K562 (cell line): Measurements from ENCODE around the gene DIAPH3. TPM values are rescaled to one million over a fixed set of nuclear protein-coding genes. Genes with fewer than 3 reads are reported as not detected.

ENCODE experiments used
- ATAC-seq: fragments of 200-7000 bp; cut with Tn5 transposase; 3 replicates; pipeline ENCODE4 v1.9.1; 2020; ENCODE audit warnings: moderate library complexity
- BruUV-seq: library from RNA; stranded (reverse); fragments of 400-500 nt; replicated peaks from 2 replicates; lab custom pipeline; 2021; lab: Mats Ljungman, UMichigan
- CTCF ChIA-PET: fragments of 300-600 bp; formaldehyde crosslinking; extraction: SDS; loops from one replicate; lab custom pipeline; 2021; ENCODE audit warnings: low intra/inter-chr PET ratio; lab: Yijun Ruan, JAX
- POLR2A ChIA-PET: fragments of 300-600, 350-650 bp; sonication (Branson Sonifier 250); formaldehyde crosslinking; extraction: SDS; loops from one replicate; lab custom pipeline; 2021; ENCODE audit warnings: antibody characterized with exemption, inconsistent platforms; lab: Yijun Ruan, JAX
- DNase-seq, 4 experiments: peaks; one replicate each; pipeline versions ENCODE4 v3.0.0 to v3.0.0-alpha.2; 2011 to 2018; ENCODE audit warnings: low spot score in 3 of 4, mixed read lengths in 3 of 4; ENCODE audit errors: extremely low read depth in 1 of 4
- FAIRE-seq: peaks from 2 replicates; lab custom pipeline; 2011; peaks lifted over from hg19 to GRCh38; lab: Jason Lieb, UNC
- H2AFZ ChIP-seq: 2 replicates; pipeline ENCODE4 v1.6.0; 2011; ENCODE audit warnings: low read depth, low read length, control low read depth, inconsistent platforms
- H3K27ac ChIP-seq: fragments of 200-600 bp; 3 replicates; pipeline ENCODE4 v1.8.0; 2011; ENCODE audit warnings: low read depth, mild to moderate bottlenecking, control low read depth, inconsistent platforms, low read length, moderate library complexity, mixed read lengths; ENCODE audit errors: extremely low read depth
- H3K27me3 ChIP-seq, 2 experiments: fragments of 300-600 bp in 1 of 2; 2 replicates in 1 of 2; 3 replicates in 1 of 2; pipeline versions ENCODE4 v1.6.0 to v1.8.0; 2011; ENCODE audit warnings: inconsistent platforms in 2 of 2, low read length in 2 of 2, mild to moderate bottlenecking in 1 of 2, mixed read lengths in 1 of 2, moderate library complexity in 1 of 2; ENCODE audit not compliant: control insufficient read depth in 2 of 2, insufficient read depth in 2 of 2
- H3K36me3 ChIP-seq: fragments of 300-600 bp; 3 replicates; pipeline ENCODE4 v1.8.0; 2011; ENCODE audit warnings: mild to moderate bottlenecking, low read length, inconsistent platforms; ENCODE audit not compliant: control insufficient read depth, insufficient read depth
- H3K4me1 ChIP-seq, 2 experiments: fragments of 200-600 bp in 1 of 2; replicated peaks in 1 of 2; 2 replicates in 1 of 2; 3 replicates in 1 of 2; pipeline versions ENCODE4 v1.5.1 to v1.8.0; 2011; ENCODE audit warnings: inconsistent platforms in 2 of 2, low read length in 2 of 2, mild to moderate bottlenecking in 1 of 2, mixed read lengths in 1 of 2, moderate library complexity in 1 of 2; ENCODE audit not compliant: control insufficient read depth in 2 of 2, insufficient read depth in 2 of 2
- H3K4me2 ChIP-seq: 2 replicates; pipeline ENCODE4 v1.6.1; 2011; ENCODE audit warnings: low read length, control low read depth, inconsistent platforms, mixed read lengths; ENCODE audit not compliant: insufficient read depth
- H3K4me3 ChIP-seq: fragments of 200-600 bp; sonication (generic), shearing (Covaris generic); 2 replicates; pipeline ENCODE4 v1.5.1; 2016; ENCODE audit warnings: control low read depth, inconsistent platforms
- H3K79me2 ChIP-seq: fragments of 200-600 bp; 3 replicates; pipeline ENCODE4 v1.8.0; 2011; ENCODE audit warnings: low read length, inconsistent platforms; ENCODE audit not compliant: control insufficient read depth, insufficient read depth
- H3K9ac ChIP-seq, 2 experiments: 2 replicates each; pipeline versions ENCODE4 v1.6.0 to v1.6.1; 2011; ENCODE audit warnings: low read depth in 2 of 2, low read length in 2 of 2, control low read depth in 1 of 2, inconsistent platforms in 1 of 2, mild to moderate bottlenecking in 1 of 2, mixed read lengths in 1 of 2; ENCODE audit not compliant: insufficient read depth in 1 of 2
- H3K9me1 ChIP-seq: one replicate; pipeline ENCODE4 v1.6.0; 2011; ENCODE audit warnings: inconsistent platforms, mild to moderate bottlenecking, low read length, moderate library complexity; ENCODE audit not compliant: control insufficient read depth, insufficient read depth
- H3K9me3 ChIP-seq: replicated peaks from 2 replicates; pipeline ENCODE4 v1.5.1; 2011; ENCODE audit warnings: low read depth, low read length, inconsistent platforms; ENCODE audit not compliant: control insufficient read depth, insufficient read depth
- H4K20me1 ChIP-seq: replicated peaks from 2 replicates; pipeline ENCODE4 v1.6.1; 2011; ENCODE audit warnings: low read length, inconsistent platforms, mixed read lengths; ENCODE audit not compliant: control insufficient read depth, insufficient read depth
- MAFF ChIP-seq: IDR thresholded peaks from 2 replicates; pipeline ENCODE4 v1.6.1; 2012; ENCODE audit warnings: low read length, improper control_type of control experiment
- MAFK ChIP-seq: IDR thresholded peaks from 2 replicates; pipeline ENCODE4 v1.6.1; 2011; ENCODE audit warnings: low read length, improper control_type of control experiment
- PHF21A ChIP-seq: fragments of 450-650 bp; IDR thresholded peaks from 2 replicates; pipeline ENCODE4 v1.6.1; 2017; ENCODE audit warnings: low read depth, borderline replicate concordance
- POLR2A ChIP-seq: fragments of 450-650 bp; conservative IDR thresholded peaks from 2 replicates; pipeline ENCODE4 v1.6.1; 2016
- SAFB ChIP-seq: fragments of 200-400 bp; formaldehyde crosslinking; IDR thresholded peaks from 2 replicates; pipeline ENCODE4 v1.6.1; 2017; ENCODE audit warnings: low read depth, low read length, borderline replicate concordance
- SIN3B ChIP-seq: fragments of 450-650 bp; IDR thresholded peaks from 2 replicates; pipeline ENCODE4 v1.6.1; 2017; ENCODE audit warnings: low read depth, mild to moderate bottlenecking, moderate library complexity
- SMAD3 ChIP-seq: fragments of 450-650 bp; formaldehyde crosslinking; conservative IDR thresholded peaks from 2 replicates; pipeline ENCODE4 v1.4.0; 2020; ENCODE audit warnings: mild to moderate bottlenecking
- SUPT5H ChIP-seq: fragments of 450-650 bp; IDR thresholded peaks from 2 replicates; pipeline ENCODE4 v1.6.1; 2016
- ZNF445 ChIP-seq: fragments of 250-450 bp; sonication (Bioruptor Pico); IDR thresholded peaks from 2 replicates; pipeline ENCODE4 v1.4.0; 2020; ENCODE audit warnings: low read depth, mild to moderate bottlenecking, moderate library complexity
- WGBS: fragments of 100-300 bp; shearing (Covaris generic); methylation state at CpG from one replicate; pipeline ENCODE4 v1.1.6; 2016; ENCODE audit warnings: low coverage, mixed read lengths; ENCODE audit not compliant: insufficient coverage; ENCODE audit errors: missing lambda C conversion rate; 5-methylcytosine and 5-hydroxymethylcytosine counted together
- in situ Hi-C: fragments of 300-500 bp; cut with MboI; formaldehyde crosslinking; loops from 4 replicates; pipeline ENCODE4 v1.15.0; 2018; ENCODE audit warnings: inconsistent platforms, mixed read lengths
- intact Hi-C: fragments of 100-400 bp; cut with micrococcal nuclease; formaldehyde crosslinking; loops from 2 replicates; pipeline ENCODE4 v1.14.2; 2022
- polyA plus RNA-seq, 8 experiments: library from polyadenylated mRNA; depleted of rRNA in 4 of 8; stranded (reverse) in 5 of 8; unstranded in 3 of 8; fragments of >200 nt; fragmentation: Nextera tagmentation in 2 of 8; fragmentation: Illumina TruSeq in 1 of 8; extraction: Ambion mirVana in 2 of 8; extraction: Trizol in 1 of 8; gene quantifications; 2 replicates each; pipeline versions ENCODE4 v1.2.1 to v1.2.3, GENCODE V29; 2011 to 2014; ENCODE audit warnings: inconsistent platforms in 1 of 8, missing spikeins in 1 of 8
- total RNA-seq, 7 experiments: library from RNA; depleted of rRNA in 6 of 7; stranded (reverse); fragments of >200 nt in 6 of 7; fragmentation: Illumina TruSeq in 2 of 7; extraction: Trizol in 2 of 7; gene quantifications; 2 replicates each; pipeline versions ENCODE4 v1.2.1 to v1.2.3, GENCODE V29; 2011 to 2021; ENCODE audit warnings: low replicate concordance in 1 of 7
- TF ChIP-seq, protein P1 (sequence below): fragments of 250-450 bp; sonication (Bioruptor Pico); IDR thresholded peaks from 2 replicates; pipeline ENCODE4 v1.4.0; 2020; ENCODE audit warnings: borderline replicate concordance

DIAPH3 gene
- total and polyA plus RNA-seq, 9 of the 15 experiments (the other 6 are each of a cell fraction or from before 2014, with no cell fraction given): 9.0 to 18.7 (median 14.7) TPM

DNA sequence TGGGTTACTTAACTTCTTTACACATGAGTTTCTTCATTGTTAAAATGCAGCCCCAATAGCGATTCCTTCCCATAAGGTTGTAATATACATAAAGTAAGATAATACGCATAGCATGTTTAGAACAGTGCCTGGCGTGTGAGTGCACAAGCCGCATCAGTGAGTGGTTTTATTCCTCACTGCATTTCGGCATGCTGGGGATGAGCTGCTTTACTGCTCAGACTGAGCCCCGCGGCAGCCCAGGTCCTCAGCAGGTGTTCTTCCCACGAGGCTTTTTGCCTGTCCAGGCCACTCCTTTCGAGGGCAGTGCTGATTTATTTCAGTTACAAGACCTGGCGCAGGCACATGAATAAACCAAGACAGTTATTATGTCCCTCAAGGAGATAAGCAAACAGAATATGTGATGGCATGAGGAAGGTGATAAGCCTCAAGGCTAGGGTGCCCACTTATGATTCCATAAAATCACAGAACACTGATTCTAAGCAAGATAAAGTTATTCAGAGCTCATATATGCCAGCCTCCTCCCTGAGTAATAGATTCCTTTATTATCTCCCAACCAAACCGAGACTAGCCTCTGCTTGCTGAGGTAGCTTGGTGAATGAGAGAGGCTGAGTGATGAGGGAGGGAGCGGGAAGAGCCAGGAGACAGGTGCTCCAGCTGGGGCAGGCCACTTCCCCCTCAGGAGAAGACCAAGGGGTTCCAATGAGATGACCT, 505.5 kb downstream of the DIAPH3 start:
- Histone ChIP-seq H3K9me3 (no peaks in the 10 kb centered on the region), H4K20me1 (no peaks in the 10 kb centered on the region), H3K4me2 (no peak overlapping the region), H3K9me1 (no peaks in the 10 kb centered on the region), H3K4me3 (no peak overlapping the region), H3K36me3 (no peaks in the 10 kb centered on the region), H3K27me3 (peaks cover 2 to 27% of the 10 kb centered on the region in 2 experiments; a peak in 3 of 5 replicates), H3K4me1 (no peaks in the 10 kb centered on the region), H3K79me2 (no peaks in the 10 kb centered on the region), H3K9ac (no peak overlapping the region), H3K27ac (no peak overlapping the region), H2AFZ (no peak overlapping the region)
- ChIA-PET CTCF (no interaction called here), POLR2A (no interaction called here)
- ATAC-seq (no peak), DNase-seq (no peak), FAIRE-seq (no peak)
- TF ChIP-seq SIN3B (no peak), MAFF (no peak), SAFB (no peak), MAFK (no peak), SMAD3 (CRISPR knock-in tag) (no peak), POLR2A (no peak), SUPT5H (no peak), ZNF445 (CRISPR knock-in tag) (no peak), PHF21A (no peak)
- TF ChIP-seq, protein P1, sequence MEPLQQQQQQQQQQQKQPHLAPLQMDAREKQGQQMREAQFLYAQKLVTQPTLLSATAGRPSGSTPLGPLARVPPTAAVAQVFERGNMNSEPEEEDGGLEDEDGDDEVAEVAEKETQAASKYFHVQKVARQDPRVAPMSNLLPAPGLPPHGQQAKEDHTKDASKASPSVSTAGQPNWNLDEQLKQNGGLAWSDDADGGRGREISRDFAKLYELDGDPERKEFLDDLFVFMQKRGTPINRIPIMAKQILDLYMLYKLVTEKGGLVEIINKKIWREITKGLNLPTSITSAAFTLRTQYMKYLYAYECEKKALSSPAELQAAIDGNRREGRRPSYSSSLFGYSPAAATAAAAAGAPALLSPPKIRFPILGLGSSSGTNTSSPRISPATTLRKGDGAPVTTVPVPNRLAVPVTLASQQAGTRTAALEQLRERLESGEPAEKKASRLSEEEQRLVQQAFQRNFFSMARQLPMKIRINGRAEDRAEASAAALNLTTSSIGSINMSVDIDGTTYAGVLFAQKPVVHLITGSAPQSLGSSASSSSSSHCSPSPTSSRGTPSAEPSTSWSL: no peak
- BruUV-seq: no TSS peak
- intact Hi-C loops: no loop called here
- in situ Hi-C loops: no loop called here
- WGBS: 3% methylated on average over 11 of the region's 12 CpGs
